Thymus (tissue), 11 donors: Measurements from ENCODE around the gene ETV6. TPM values are rescaled to one million over a fixed set of nuclear protein-coding genes. Genes with fewer than 3 reads are reported as not detected.

ENCODE experiments used
- DNase-seq, 9 donors: peaks; one replicate each; pipeline ENCODE4 v3.0.0-alpha.2; 2013; ENCODE audit warnings: low spot score in 9 of 9, low read depth in 6 of 9, missing footprints in 1 of 9
- H3K27ac ChIP-seq, 2 donors: one replicate each; pipeline ENCODE4 v1.5.1; 2013; ENCODE audit warnings: control low read depth in 1 of 2, low read depth in 1 of 2, low read length in 1 of 2, mild to moderate bottlenecking in 1 of 2, moderate library complexity in 1 of 2
- H3K27me3 ChIP-seq, 2 donors: one replicate each; pipeline ENCODE4 v1.5.1; 2013; ENCODE audit warnings: low read length in 1 of 2; ENCODE audit not compliant: control insufficient read depth in 2 of 2, insufficient read depth in 1 of 2
- H3K36me3 ChIP-seq, 2 donors: one replicate each; pipeline ENCODE4 v1.5.1; 2013; ENCODE audit warnings: low read length in 1 of 2, mild to moderate bottlenecking in 1 of 2, moderate library complexity in 1 of 2; ENCODE audit not compliant: control insufficient read depth in 2 of 2, insufficient read depth in 2 of 2
- H3K4me1 ChIP-seq, 2 donors: one replicate each; pipeline ENCODE4 v1.5.1; 2013; ENCODE audit warnings: low read length in 2 of 2; ENCODE audit not compliant: control insufficient read depth in 2 of 2, insufficient read depth in 2 of 2
- H3K4me3 ChIP-seq, 2 donors: one replicate each; pipeline ENCODE4 v1.5.1; 2013; ENCODE audit warnings: low read length in 2 of 2, control low read depth in 1 of 2, mild to moderate bottlenecking in 1 of 2
- H3K9me3 ChIP-seq, 2 donors: one replicate each; pipeline ENCODE4 v1.5.1; 2013; ENCODE audit warnings: low read length in 1 of 2, mild to moderate bottlenecking in 1 of 2; ENCODE audit not compliant: control insufficient read depth in 2 of 2, insufficient read depth in 1 of 2
- WGBS: extraction: QIAGEN DNeasy Blood & Tissue Kit; methylation state at CpG from one replicate; pipeline ENCODE4 v1.1.7; 2013; 5-methylcytosine and 5-hydroxymethylcytosine counted together
- polyA plus RNA-seq: library from polyadenylated mRNA; stranded (reverse); fragments of 200-250 nt; gene quantifications from one replicate; pipeline ENCODE4 v1.2.3, GENCODE V29; 2013
- total RNA-seq: library from RNA; stranded (reverse); fragments of 120-200 nt; gene quantifications from one replicate; pipeline ENCODE4 v1.2.4, GENCODE V29; 2013
- donor health status: healthy.

The ETV6 gene
- total and polyA plus RNA-seq, 2 donors = 15.0 to 18.3 TPM

- peaks cover 4 to 11% of the 10 kb centered on the region in 2 donors for H3K36me3 ChIP-seq
- no peaks in the 10 kb centered on the region for H3K9me3 ChIP-seq
- DNase-seq = no peak
- H3K27ac ChIP-seq = no peak overlapping the region
- 96% methylated on average over 5 of the region's 5 CpGs for WGBS
- peaks cover 17 to 19% of the 10 kb centered on the region in 2 donors for H3K4me1 ChIP-seq
- no peaks in the 10 kb centered on the region for H3K27me3 ChIP-seq
- no peak overlapping the region for H3K4me3 ChIP-seq
Measured at GRCh38 chr12:11785712-11786111, 136.2 kb downstream of the ETV6 start.

- Histone ChIP-seq H3K4me1 (peaks cover 14 to 20% of the 10 kb centered on the region in 2 donors), H3K27ac (no peak overlapping the region), H3K9me3 (no peaks in the 10 kb centered on the region), H3K27me3 (no peaks in the 10 kb centered on the region), H3K4me3 (no peak overlapping the region), H3K36me3 (peaks cover 6 to 20% of the 10 kb centered on the region in 2 donors)
- no peak for DNase-seq
- WGBS = 88% methylated on average over 5 of the region's 5 CpGs
Measured at GRCh38 chr12:11786638-11787365, 137.3 kb downstream of the ETV6 start.

- no peak for DNase-seq
- Histone ChIP-seq H3K9me3 (no peaks in the 10 kb centered on the region), H3K4me1 (peaks cover 12 to 22% of the 10 kb centered on the region in 2 donors), H3K4me3 (no peak overlapping the region), H3K27me3 (no peaks in the 10 kb centered on the region), H3K27ac (no peak overlapping the region), H3K36me3 (peaks cover 10 to 25% of the 10 kb centered on the region in 2 donors)
- WGBS = 95% methylated on average over 1 of the region's 1 CpG
Measured at GRCh38 chr12:11787437-11787836, 138.0 kb downstream of the ETV6 start.

- H3K4me1 ChIP-seq = peaks cover 10 to 19% of the 10 kb centered on the region in 2 donors
- H3K27ac ChIP-seq = peak overlapping the region in 1 of 2 donors; percentile 55
- no peaks in the 10 kb centered on the region for H3K27me3 ChIP-seq
- WGBS = 34% methylated on average over 6 of the region's 6 CpGs
- peaks cover 13 to 28% of the 10 kb centered on the region in 2 donors for H3K36me3 ChIP-seq
- H3K9me3 ChIP-seq = no peaks in the 10 kb centered on the region
- DNase-seq = no peak
- no peak overlapping the region for H3K4me3 ChIP-seq
Measured at GRCh38 chr12:11787933-11788849, 138.7 kb downstream of the ETV6 start.

GRCh38 chr12:11793921-11794710, 144.6 kb downstream of the ETV6 start:
- Histone ChIP-seq H3K27ac (peak overlapping the region; percentile 18 to 27), H3K4me3 (no peak overlapping the region), H3K27me3 (no peaks in the 10 kb centered on the region), H3K4me1 (peaks cover 28 to 49% of the 10 kb centered on the region in 2 donors), H3K36me3 (peaks cover 18 to 43% of the 10 kb centered on the region in 2 donors), H3K9me3 (no peaks in the 10 kb centered on the region)
- no peak for DNase-seq
- 86% methylated on average over 14 of the region's 14 CpGs for WGBS

- Histone ChIP-seq H3K9me3 (no peaks in the 10 kb centered on the region), H3K36me3 (peaks cover 18 to 40% of the 10 kb centered on the region in 2 donors), H3K27me3 (no peaks in the 10 kb centered on the region), H3K4me3 (no peak overlapping the region), H3K4me1 (peaks cover 34 to 53% of the 10 kb centered on the region in 2 donors), H3K27ac (peak overlapping the region in 1 of 2 donors; percentile 31)
- WGBS = 89% methylated on average over 4 of the region's 4 CpGs
- no peak for DNase-seq
Measured at GRCh38 chr12:11794751-11795150, 145.3 kb downstream of the ETV6 start.

GRCh38 chr12:11795192-11795912, 145.9 kb downstream of the ETV6 start:
- DNase-seq = no peak
- peaks cover 35 to 53% of the 10 kb centered on the region in 2 donors for H3K4me1 ChIP-seq
- no peaks in the 10 kb centered on the region for H3K9me3 ChIP-seq
- H3K36me3 ChIP-seq = peaks cover 16 to 39% of the 10 kb centered on the region in 2 donors
- peak overlapping the region; percentile 15 to 42 for H3K27ac ChIP-seq
- no peak overlapping the region for H3K4me3 ChIP-seq
- 85% methylated on average over 8 of the region's 8 CpGs for WGBS
- H3K27me3 ChIP-seq = no peaks in the 10 kb centered on the region

- peak overlapping the region in 1 of 2 donors; percentile 42 for H3K27ac ChIP-seq
- no peaks in the 10 kb centered on the region for H3K9me3 ChIP-seq
- 83% methylated on average over 6 of the region's 6 CpGs for WGBS
- no peak overlapping the region for H3K4me3 ChIP-seq
- H3K36me3 ChIP-seq = peaks cover 14 to 37% of the 10 kb centered on the region in 2 donors
- DNase-seq = no peak
- no peaks in the 10 kb centered on the region for H3K27me3 ChIP-seq
- H3K4me1 ChIP-seq = peaks cover 37 to 49% of the 10 kb centered on the region in 2 donors
Measured at GRCh38 chr12:11795913-11796459, 146.5 kb downstream of the ETV6 start.
